ENCODE data around the gene GMDS. TPM values are rescaled to one million over a fixed set of nuclear protein-coding genes. Genes with fewer than 3 reads are reported as not detected.
A peak's percentile ranks its signal among the peaks of the same experiment; 100 is the strongest.

Gene GMDS
- total and polyA plus RNA-seq, 2 of the 13 experiments (the other 11 are each of a cell fraction or from before 2014, with no cell fraction given) = 64.4 to 112 TPM

DNA sequence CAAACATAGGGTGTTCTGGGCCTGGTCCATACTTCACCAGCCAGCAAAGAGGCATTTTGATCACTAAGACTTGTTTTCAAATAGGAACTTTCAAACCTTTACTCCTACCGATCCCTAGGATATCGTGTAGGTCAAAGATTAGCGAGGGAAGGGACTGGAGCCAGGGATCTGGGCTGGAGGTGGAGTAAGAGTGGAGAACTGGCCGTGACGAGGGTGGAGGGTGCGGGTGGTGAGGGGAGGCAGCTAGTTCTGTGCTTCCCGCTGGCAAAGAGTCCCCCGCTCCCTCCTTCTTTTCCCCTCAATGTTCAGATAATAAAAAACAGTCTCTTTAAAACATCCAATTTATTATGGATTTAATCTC, 446.5 kb downstream of the GMDS start:
- no peak overlapping the region for H3K4me2 ChIP-seq (ENCODE audit: low read depth, low read length)
- FAIRE-seq (no peak), DNase-seq (ENCODE audit: low spot score) (no peak), ATAC-seq (no peak)
- H3K4me1 ChIP-seq (ENCODE audit: insufficient read depth, low read length) = 0 out of 2 replicates have a peak, but pooled peaks cover 8% of the 10 kb centered on the region
- H3K36me3 ChIP-seq (replicated peaks in 1 of 2; ENCODE audit: control insufficient read depth in 1 of 2, insufficient read depth in 2 of 2, low read length in 2 of 2) = peaks cover 0 to 15% of the 10 kb centered on the region in 2 experiments; a peak in 2 of 5 replicates
- no TSS peak for BruUV-seq (replicated peaks)
- no peaks in the 10 kb centered on the region for H3K27me3 ChIP-seq (ENCODE audit: control insufficient read depth in 1 of 2, insufficient read depth in 2 of 2, low read length in 2 of 2)
- no peak overlapping the region for H3K9ac ChIP-seq (ENCODE audit: insufficient read depth, low read depth, low read length)
- H4K20me1 ChIP-seq (ENCODE audit: insufficient read depth, low read length) = no peaks in the 10 kb centered on the region; the same call in 1 of the 2 replicates
- no peaks in the 10 kb centered on the region for H3K9me3 ChIP-seq (ENCODE audit: low read length)
- no peak overlapping the region for H3K27ac ChIP-seq (ENCODE audit: extremely low read length, insufficient read depth, low read length)
- intact Hi-C loops (cut with micrococcal nuclease; ENCODE audit: unreplicated experiment) (loop anchor here (10.0 kb wide), 1 partner anchor 306 kb away; no protein-coding TSS in a partner anchor), in situ Hi-C loops (cut with HindIII; ENCODE audit: extremely low pct_ligation_motif_present, low pct_unique_long_range_greater_than_20kb) (no loop called here)
- H2AFZ ChIP-seq (ENCODE audit: low read length) = no peak overlapping the region
- CTCF ChIA-PET (ENCODE audit: low intra/inter-chr PET ratio, low total read pairs) = no interaction called here
- TF ChIP-seq, protein P1, sequence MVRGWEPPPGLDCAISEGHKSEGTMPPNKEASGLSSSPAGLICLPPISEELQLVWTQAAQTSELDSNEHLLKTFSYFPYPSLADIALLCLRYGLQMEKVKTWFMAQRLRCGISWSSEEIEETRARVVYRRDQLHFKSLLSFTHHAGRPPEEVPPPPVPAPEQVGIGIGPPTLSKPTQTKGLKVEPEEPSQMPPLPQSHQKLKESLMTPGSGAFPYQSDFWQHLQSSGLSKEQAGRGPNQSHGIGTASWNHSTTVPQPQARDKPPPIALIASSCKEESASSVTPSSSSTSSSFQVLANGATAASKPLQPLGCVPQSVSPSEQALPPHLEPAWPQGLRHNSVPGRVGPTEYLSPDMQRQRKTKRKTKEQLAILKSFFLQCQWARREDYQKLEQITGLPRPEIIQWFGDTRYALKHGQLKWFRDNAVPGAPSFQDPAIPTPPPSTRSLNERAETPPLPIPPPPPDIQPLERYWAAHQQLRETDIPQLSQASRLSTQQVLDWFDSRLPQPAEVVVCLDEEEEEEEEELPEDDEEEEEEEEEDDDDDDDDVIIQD (CRISPR knock-in tag; IDR thresholded peaks at IDR 0.05; ENCODE audit: low read depth) = no peak
- TF ChIP-seq RBM22 (optimal IDR thresholded peaks at IDR 0.05; ENCODE audit: low read length) (peak; percentile 60), ZSCAN29 (CRISPR knock-in tag; conservative IDR thresholded peaks at IDR 0.05) (no peak), ZNF616 (CRISPR knock-in tag; IDR thresholded peaks at IDR 0.05; ENCODE audit: low read depth) (no peak)
- TF ChIP-seq, protein P2, sequence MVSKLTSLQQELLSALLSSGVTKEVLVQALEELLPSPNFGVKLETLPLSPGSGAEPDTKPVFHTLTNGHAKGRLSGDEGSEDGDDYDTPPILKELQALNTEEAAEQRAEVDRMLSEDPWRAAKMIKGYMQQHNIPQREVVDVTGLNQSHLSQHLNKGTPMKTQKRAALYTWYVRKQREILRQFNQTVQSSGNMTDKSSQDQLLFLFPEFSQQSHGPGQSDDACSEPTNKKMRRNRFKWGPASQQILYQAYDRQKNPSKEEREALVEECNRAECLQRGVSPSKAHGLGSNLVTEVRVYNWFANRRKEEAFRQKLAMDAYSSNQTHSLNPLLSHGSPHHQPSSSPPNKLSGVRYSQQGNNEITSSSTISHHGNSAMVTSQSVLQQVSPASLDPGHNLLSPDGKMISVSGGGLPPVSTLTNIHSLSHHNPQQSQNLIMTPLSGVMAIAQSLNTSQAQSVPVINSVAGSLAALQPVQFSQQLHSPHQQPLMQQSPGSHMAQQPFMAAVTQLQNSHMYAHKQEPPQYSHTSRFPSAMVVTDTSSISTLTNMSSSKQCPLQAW (CRISPR knock-in tag; IDR thresholded peaks at IDR 0.05) = no peak
- TF ChIP-seq, protein P3, sequence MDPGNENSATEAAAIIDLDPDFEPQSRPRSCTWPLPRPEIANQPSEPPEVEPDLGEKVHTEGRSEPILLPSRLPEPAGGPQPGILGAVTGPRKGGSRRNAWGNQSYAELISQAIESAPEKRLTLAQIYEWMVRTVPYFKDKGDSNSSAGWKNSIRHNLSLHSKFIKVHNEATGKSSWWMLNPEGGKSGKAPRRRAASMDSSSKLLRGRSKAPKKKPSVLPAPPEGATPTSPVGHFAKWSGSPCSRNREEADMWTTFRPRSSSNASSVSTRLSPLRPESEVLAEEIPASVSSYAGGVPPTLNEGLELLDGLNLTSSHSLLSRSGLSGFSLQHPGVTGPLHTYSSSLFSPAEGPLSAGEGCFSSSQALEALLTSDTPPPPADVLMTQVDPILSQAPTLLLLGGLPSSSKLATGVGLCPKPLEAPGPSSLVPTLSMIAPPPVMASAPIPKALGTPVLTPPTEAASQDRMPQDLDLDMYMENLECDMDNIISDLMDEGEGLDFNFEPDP (CRISPR knock-in tag; conservative IDR thresholded peaks at IDR 0.05) = no peak
- TF ChIP-seq, protein P4, sequence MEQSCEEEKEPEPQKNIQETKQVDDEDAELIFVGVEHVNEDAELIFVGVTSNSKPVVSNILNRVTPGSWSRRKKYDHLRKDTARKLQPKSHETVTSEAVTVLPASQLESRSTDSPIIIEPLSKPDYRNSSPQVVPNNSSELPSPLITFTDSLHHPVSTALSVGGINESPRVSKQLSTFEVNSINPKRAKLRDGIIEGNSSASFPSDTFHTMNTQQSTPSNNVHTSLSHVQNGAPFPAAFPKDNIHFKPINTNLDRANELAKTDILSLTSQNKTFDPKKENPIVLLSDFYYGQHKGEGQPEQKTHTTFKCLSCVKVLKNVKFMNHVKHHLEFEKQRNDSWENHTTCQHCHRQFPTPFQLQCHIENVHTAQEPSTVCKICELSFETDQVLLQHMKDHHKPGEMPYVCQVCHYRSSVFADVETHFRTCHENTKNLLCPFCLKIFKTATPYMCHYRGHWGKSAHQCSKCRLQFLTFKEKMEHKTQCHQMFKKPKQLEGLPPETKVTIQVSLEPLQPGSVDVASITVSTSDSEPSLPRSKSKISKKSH (CRISPR knock-in tag; IDR thresholded peaks at IDR 0.05; ENCODE audit: borderline replicate concordance) = no peak
- no peak overlapping the region for H3K4me3 ChIP-seq (replicated peaks in 1 of 3; ENCODE audit: insufficient read depth in 1 of 3, low read depth in 2 of 3, low read length in 3 of 3)
- H3K79me2 ChIP-seq (ENCODE audit: insufficient read depth, low read length) = no peaks in the 10 kb centered on the region
- POLR2A ChIA-PET = no interaction called here
- 95% methylated on average over 8 of the region's 8 CpGs for WGBS (ENCODE audit: low lambda C conversion rate)
